ENCODE results near the gene SPAG7. TPM values are rescaled to one million over a fixed set of nuclear protein-coding genes. Genes with fewer than 3 reads are reported as not detected.

SPAG7 gene
- total RNA-seq, 6 experiments from 2014 or later, result 59.4 to 76.9 (median 65.6) TPM

GRCh38 chr17:4940555-4941318, 26.9 kb downstream of the SPAG7 start:
- no peaks in the 10 kb centered on the region for H3K9me3 Mint-ChIP-seq
- H3K4me3 Mint-ChIP-seq, result peak overlapping the region; percentile 95
- peaks cover 61% of the 10 kb centered on the region for H3K4me1 Mint-ChIP-seq (ENCODE audit: low read depth)
- peak overlapping the region; percentile 100 for H3K27ac Mint-ChIP-seq
- peaks cover 56% of the 10 kb centered on the region for H3K36me3 Mint-ChIP-seq (ENCODE audit: low read depth)
- no peak for TF ChIP-seq CTCF (IDR thresholded peaks at IDR 0.05)
- H3K27me3 Mint-ChIP-seq (ENCODE audit: insufficient read depth), result peaks cover 9% of the 10 kb centered on the region
- DNase-seq, result no peak

- peak within 1 kb of the TSS; percentile 100 for H3K27ac Mint-ChIP-seq
- TF ChIP-seq CTCF (IDR thresholded peaks at IDR 0.05), result no peak
- H3K9me3 Mint-ChIP-seq, result no peaks in the 10 kb centered on the region
- peaks cover 48% of the 10 kb centered on the region for H3K36me3 Mint-ChIP-seq (ENCODE audit: low read depth)
- DNase-seq, result peak; percentile 100
- peaks cover 6% of the 10 kb centered on the region for H3K27me3 Mint-ChIP-seq (ENCODE audit: insufficient read depth)
- H3K4me1 Mint-ChIP-seq (ENCODE audit: low read depth), result peaks cover 53% of the 10 kb centered on the region
- peak within 1 kb of the TSS; percentile 95 for H3K4me3 Mint-ChIP-seq
Measured at GRCh38 chr17:4939796-4940554, 27.6 kb downstream of the SPAG7 start, which contains the start of the genes RNF167 and SLC25A11. Gene RNF167, plus strand, starts transcription at chr17:4940268. Its CDS starts 642 bp downstream, at chr17:4940910. Gene SLC25A11, minus strand, starts transcription at chr17:4940046. Its CDS starts 136 bp downstream, at chr17:4939910.

- H3K36me3 Mint-ChIP-seq (ENCODE audit: low read depth), result peaks cover 43% of the 10 kb centered on the region
- no peak for DNase-seq
- H3K27me3 Mint-ChIP-seq (ENCODE audit: insufficient read depth), result peaks cover 6% of the 10 kb centered on the region
- TF ChIP-seq CTCF (IDR thresholded peaks at IDR 0.05), result no peak; the same call in 1 of the 2 replicates
- peak overlapping the region; percentile 100 for H3K27ac Mint-ChIP-seq
- H3K4me3 Mint-ChIP-seq, result peak overlapping the region; percentile 95
- H3K9me3 Mint-ChIP-seq, result no peaks in the 10 kb centered on the region
- H3K4me1 Mint-ChIP-seq (ENCODE audit: low read depth), result peaks cover 51% of the 10 kb centered on the region
Measured at GRCh38 chr17:4939546-4939795, 28.1 kb downstream of the SPAG7 start.

GRCh38 chr17:4938688-4939545, 28.7 kb downstream of the SPAG7 start:
- peak overlapping the region; percentile 100 for H3K27ac Mint-ChIP-seq
- H3K36me3 Mint-ChIP-seq (ENCODE audit: low read depth), result peaks cover 37% of the 10 kb centered on the region
- H3K4me3 Mint-ChIP-seq, result peak overlapping the region; percentile 95
- no peak for TF ChIP-seq CTCF (IDR thresholded peaks at IDR 0.05)
- DNase-seq, result no peak
- peaks cover 8% of the 10 kb centered on the region for H3K27me3 Mint-ChIP-seq (ENCODE audit: insufficient read depth)
- H3K9me3 Mint-ChIP-seq, result no peaks in the 10 kb centered on the region
- H3K4me1 Mint-ChIP-seq (ENCODE audit: low read depth), result peaks cover 51% of the 10 kb centered on the region

- H3K9me3 Mint-ChIP-seq, result no peaks in the 10 kb centered on the region
- H3K4me3 Mint-ChIP-seq, result peak overlapping the region; percentile 95
- H3K27me3 Mint-ChIP-seq (ENCODE audit: insufficient read depth), result peaks cover 8% of the 10 kb centered on the region
- peaks cover 46% of the 10 kb centered on the region for H3K4me1 Mint-ChIP-seq (ENCODE audit: low read depth)
- H3K27ac Mint-ChIP-seq, result no peak overlapping the region
- peaks cover 31% of the 10 kb centered on the region for H3K36me3 Mint-ChIP-seq (ENCODE audit: low read depth)
- no peak for DNase-seq
- no peak for TF ChIP-seq CTCF (IDR thresholded peaks at IDR 0.05)
Measured at GRCh38 chr17:4938069-4938491, 29.5 kb downstream of the SPAG7 start.
